ENCODE measurements around the gene GDA.

GDA gene

GRCh38 chr9:72140586-72140985, 8.7 kb upstream of the GDA start:
- Mint-ChIP-seq H3K4me3 (no peak overlapping the region), H3K4me1 (no peaks in the 10 kb centered on the region)

GRCh38 chr9:72141484-72141883, 7.8 kb upstream of the GDA start:
- Mint-ChIP-seq H3K27me3 (peaks cover 13% of the 10 kb centered on the region), H3K27ac (no peak overlapping the region), H3K4me1 (no peaks in the 10 kb centered on the region), H3K36me3 (no peaks in the 10 kb centered on the region), H3K9me3 (no peaks in the 10 kb centered on the region), H3K4me3 (no peak overlapping the region)

More at GRCh38 chr9:72140586-72140985, 8.7 kb upstream of the GDA start:
- Mint-ChIP-seq H3K27me3 (peaks cover 12% of the 10 kb centered on the region), H3K27ac (no peak overlapping the region), H3K9me3 (no peaks in the 10 kb centered on the region), H3K36me3 (no peaks in the 10 kb centered on the region)

- Mint-ChIP-seq H3K9me3 (no peaks in the 10 kb centered on the region), H3K27me3 (peaks cover 30% of the 10 kb centered on the region), H3K27ac (no peak overlapping the region), H3K4me3 (no peak overlapping the region), H3K36me3 (no peaks in the 10 kb centered on the region), H3K4me1 (no peaks in the 10 kb centered on the region)
These were observed 4.3 kb upstream of the GDA start for GRCh38 chr9:72144756-72145492.

GRCh38 chr9:72145733-72146505, 3.3 kb upstream of the GDA start:
- Mint-ChIP-seq H3K36me3 (no peaks in the 10 kb centered on the region), H3K9me3 (no peaks in the 10 kb centered on the region), H3K4me3 (no peak overlapping the region), H3K27me3 (peaks cover 34% of the 10 kb centered on the region), H3K27ac (no peak overlapping the region), H3K4me1 (no peaks in the 10 kb centered on the region)

- Mint-ChIP-seq H3K9me3 (no peaks in the 10 kb centered on the region), H3K27me3 (peaks cover 31% of the 10 kb centered on the region), H3K4me3 (no peak overlapping the region), H3K27ac (no peak overlapping the region), H3K4me1 (no peaks in the 10 kb centered on the region), H3K36me3 (no peaks in the 10 kb centered on the region)
These were observed 1.6 kb upstream of the GDA start for GRCh38 chr9:72147676-72148075.

- H3K4me1 Mint-ChIP-seq = no peaks in the 10 kb centered on the region
- H3K9me3 Mint-ChIP-seq = no peaks in the 10 kb centered on the region
- H3K27ac Mint-ChIP-seq = no peak overlapping the region
- peaks cover 29% of the 10 kb centered on the region for H3K27me3 Mint-ChIP-seq
- H3K36me3 Mint-ChIP-seq = no peaks in the 10 kb centered on the region
- no peak overlapping the region for H3K4me3 Mint-ChIP-seq
These were observed 887 bp downstream of the GDA start for GRCh38 chr9:72150127-72150526.

GRCh38 chr9:72150661-72151060, 1.4 kb downstream of the GDA start:
- H3K36me3 Mint-ChIP-seq = no peaks in the 10 kb centered on the region
- no peaks in the 10 kb centered on the region for H3K4me1 Mint-ChIP-seq
- peaks cover 28% of the 10 kb centered on the region for H3K27me3 Mint-ChIP-seq
- no peak overlapping the region for H3K4me3 Mint-ChIP-seq
- no peak overlapping the region for H3K27ac Mint-ChIP-seq
- H3K9me3 Mint-ChIP-seq = no peaks in the 10 kb centered on the region

- no peaks in the 10 kb centered on the region for H3K4me1 Mint-ChIP-seq
- H3K9me3 Mint-ChIP-seq = no peaks in the 10 kb centered on the region
- no peak overlapping the region for H3K4me3 Mint-ChIP-seq
- no peaks in the 10 kb centered on the region for H3K36me3 Mint-ChIP-seq
- peaks cover 26% of the 10 kb centered on the region for H3K27me3 Mint-ChIP-seq
- no peak overlapping the region for H3K27ac Mint-ChIP-seq
These were observed 1.9 kb downstream of the GDA start for GRCh38 chr9:72151104-72151503.

GRCh38 chr9:72154468-72155285, 5.4 kb downstream of the GDA start:
- peaks cover 16% of the 10 kb centered on the region for H3K27me3 Mint-ChIP-seq
- H3K36me3 Mint-ChIP-seq = no peaks in the 10 kb centered on the region
- H3K4me3 Mint-ChIP-seq = no peak overlapping the region
- no peaks in the 10 kb centered on the region for H3K4me1 Mint-ChIP-seq
- H3K9me3 Mint-ChIP-seq = no peaks in the 10 kb centered on the region
- no peak overlapping the region for H3K27ac Mint-ChIP-seq

GRCh38 chr9:72155301-72155700, 6.1 kb downstream of the GDA start:
- H3K27ac Mint-ChIP-seq = no peak overlapping the region
- peaks cover 11% of the 10 kb centered on the region for H3K27me3 Mint-ChIP-seq
- no peaks in the 10 kb centered on the region for H3K4me1 Mint-ChIP-seq
- no peak overlapping the region for H3K4me3 Mint-ChIP-seq
- H3K36me3 Mint-ChIP-seq = no peaks in the 10 kb centered on the region
- H3K9me3 Mint-ChIP-seq = no peaks in the 10 kb centered on the region

- no peaks in the 10 kb centered on the region for H3K9me3 Mint-ChIP-seq
- H3K27ac Mint-ChIP-seq = no peak overlapping the region
- no peaks in the 10 kb centered on the region for H3K4me1 Mint-ChIP-seq
- no peak overlapping the region for H3K4me3 Mint-ChIP-seq
- H3K27me3 Mint-ChIP-seq = peaks cover 6% of the 10 kb centered on the region
- H3K36me3 Mint-ChIP-seq = no peaks in the 10 kb centered on the region
These were observed 7.3 kb downstream of the GDA start for GRCh38 chr9:72156586-72156985.

- Mint-ChIP-seq H3K27ac (no peak overlapping the region), H3K36me3 (no peaks in the 10 kb centered on the region), H3K9me3 (no peaks in the 10 kb centered on the region), H3K4me1 (no peaks in the 10 kb centered on the region), H3K4me3 (no peak overlapping the region), H3K27me3 (peaks cover 6% of the 10 kb centered on the region)
These were observed 9.4 kb downstream of the GDA start for GRCh38 chr9:72158680-72159079.

GRCh38 chr9:72160446-72161123, 11.3 kb downstream of the GDA start:
- Mint-ChIP-seq H3K27me3 (peaks cover 7% of the 10 kb centered on the region), H3K9me3 (peaks cover 6% of the 10 kb centered on the region), H3K27ac (no peak overlapping the region), H3K4me3 (no peak overlapping the region), H3K36me3 (no peaks in the 10 kb centered on the region), H3K4me1 (no peaks in the 10 kb centered on the region)

- Mint-ChIP-seq H3K27me3 (peaks cover 1% of the 10 kb centered on the region), H3K4me3 (no peak overlapping the region), H3K4me1 (no peaks in the 10 kb centered on the region), H3K36me3 (no peaks in the 10 kb centered on the region), H3K27ac (no peak overlapping the region), H3K9me3 (peaks cover 6% of the 10 kb centered on the region)
These were observed 16.1 kb downstream of the GDA start for GRCh38 chr9:72165326-72165725.

- H3K27ac Mint-ChIP-seq = no peak overlapping the region
- H3K36me3 Mint-ChIP-seq = no peaks in the 10 kb centered on the region
- H3K27me3 Mint-ChIP-seq = peaks cover 1% of the 10 kb centered on the region
- no peak overlapping the region for H3K4me3 Mint-ChIP-seq
- peaks cover 6% of the 10 kb centered on the region for H3K9me3 Mint-ChIP-seq
- H3K4me1 Mint-ChIP-seq = no peaks in the 10 kb centered on the region
These were observed 16.7 kb downstream of the GDA start for GRCh38 chr9:72165821-72166547.

All from activated naive CD4-positive, alpha-beta T cell treated with anti-CD3 and anti-CD28 coated beads, Interleukin-2, amount 50 U/mL, for 24 hours (primary cell).